Right renal pelvis (tissue), 4 donors: ENCODE measurements around the gene RPS17. TPM values are rescaled to one million over a fixed set of nuclear protein-coding genes. Genes with fewer than 3 reads are reported as not detected.

Source experiments
- DNase-seq, 4 donors: peaks; one replicate each; pipeline ENCODE4 v3.0.0-alpha.2; 2013; ENCODE audit warnings: low read depth in 4 of 4, low spot score in 3 of 4, missing footprints in 1 of 4
- polyA plus RNA-seq, 4 donors: library from polyadenylated mRNA; unstranded; fragments of 120-200 nt; gene quantifications; one replicate each; pipeline ENCODE4 v1.2.1, GENCODE V29; 2013; ENCODE audit not compliant: insufficient read length in 4 of 4

Gene RPS17
- 1,000 to 10,000 TPM; 1,688 to 2,346 (median 1,786) TPM for polyA plus RNA-seq

- peak; percentile 94 to 98 (median 95) for DNase-seq
Observed at GRCh38 chr15:82540055-82540983, at the start of gene RPS17. Gene RPS17 (minus strand): TSS chr15:82540457. CDS start chr15:82540428, 29 bp downstream.

GRCh38 chr15:82587805-82588204 is 47.5 kb upstream of the RPS17 start:
- no peak for DNase-seq

- no peak for DNase-seq
Observed at GRCh38 chr15:82585072-82585471, 44.8 kb upstream of the RPS17 start.

GRCh38 chr15:82580713-82581112 is 40.5 kb upstream of the RPS17 start:
- no peak for DNase-seq

GRCh38 chr15:82575335-82575734 is 35.1 kb upstream of the RPS17 start:
- DNase-seq: no peak

GRCh38 chr15:82572986-82573385 is 32.7 kb upstream of the RPS17 start:
- DNase-seq: no peak

GRCh38 chr15:82572311-82572710 is 32.1 kb upstream of the RPS17 start:
- DNase-seq: no peak

- DNase-seq: peak; percentile 38 to 46 (median 40)
Observed at GRCh38 chr15:82571722-82572222, 31.5 kb upstream of the RPS17 start.

- no peak for DNase-seq
Observed at GRCh38 chr15:82570721-82571508, 30.7 kb upstream of the RPS17 start.

- no peak for DNase-seq
Observed at GRCh38 chr15:82569834-82570233, 29.6 kb upstream of the RPS17 start.

- DNase-seq: no peak
Observed at GRCh38 chr15:82568986-82569385, 28.7 kb upstream of the RPS17 start.

- DNase-seq: no peak
Observed at GRCh38 chr15:82567661-82568060, 27.4 kb upstream of the RPS17 start.

GRCh38 chr15:82566690-82567089 is 26.4 kb upstream of the RPS17 start:
- DNase-seq: no peak

- DNase-seq: no peak
Observed at GRCh38 chr15:82558502-82558901, 18.2 kb upstream of the RPS17 start.

GRCh38 chr15:82556315-82557035 is 16.2 kb upstream of the RPS17 start:
- DNase-seq: no peak

GRCh38 chr15:82554849-82555248 is 14.6 kb upstream of the RPS17 start:
- DNase-seq: no peak

- DNase-seq: no peak
Observed at GRCh38 chr15:82554351-82554750, 14.1 kb upstream of the RPS17 start.

GRCh38 chr15:82553846-82554245 is 13.6 kb upstream of the RPS17 start:
- DNase-seq: no peak

- no peak for DNase-seq
Observed at GRCh38 chr15:82552861-82553260, 12.6 kb upstream of the RPS17 start.

GRCh38 chr15:82551646-82552247 is 11.5 kb upstream of the RPS17 start:
- no peak for DNase-seq
